GM19452 (cell line): ENCODE data around the gene GGNBP2.

Experiments
- ATAC-seq: cut with Tn5 transposase; IDR thresholded peaks from one replicate; pipeline ENCODE4 v1.9.1; 2021; ENCODE audit not compliant: unreplicated experiment

GGNBP2 gene

DNA sequence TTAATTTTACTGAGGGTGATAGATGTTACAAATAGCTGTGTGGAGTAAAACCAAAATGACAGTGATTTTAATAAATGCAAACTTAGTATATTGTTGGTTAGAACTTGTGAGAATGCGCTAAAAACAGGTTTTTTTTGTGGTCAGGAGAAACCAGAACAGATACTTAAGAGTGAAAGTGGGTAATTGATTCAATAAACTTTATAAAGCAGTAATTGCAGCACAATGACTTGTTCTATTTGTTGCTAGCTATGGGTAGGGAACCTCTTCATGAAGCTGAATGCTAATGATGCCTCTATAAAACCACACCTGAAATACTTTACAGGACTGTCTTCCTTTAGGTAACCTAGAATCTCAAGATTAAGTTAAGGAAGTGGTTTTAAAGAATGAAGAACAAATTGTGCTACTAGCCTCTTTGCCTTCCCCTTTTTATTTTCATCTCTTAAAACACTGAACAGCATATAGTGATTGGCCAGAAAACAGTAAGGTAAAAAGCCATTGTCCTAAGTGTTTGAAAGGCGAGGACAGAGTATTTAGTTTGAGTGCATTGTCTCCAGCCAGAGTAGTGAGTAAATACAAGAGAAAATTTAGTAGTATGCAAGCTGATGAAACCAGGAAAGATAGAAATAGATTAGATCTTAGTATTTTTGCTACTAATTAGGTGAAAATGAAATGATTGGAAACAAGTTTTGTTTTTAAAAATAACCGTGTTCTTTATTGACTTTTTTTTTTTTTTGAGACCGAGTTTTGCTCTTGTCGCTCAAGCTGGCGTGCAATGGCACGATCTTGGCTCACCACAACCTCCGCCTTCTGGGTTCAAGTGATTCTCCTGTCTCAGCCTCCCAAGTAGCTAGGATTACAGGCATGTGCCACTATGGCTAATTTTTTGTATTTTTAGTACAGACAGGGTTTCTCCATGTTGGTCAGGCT, 6.0 kb downstream of the GGNBP2 start:
- no peak for ATAC-seq

DNA sequence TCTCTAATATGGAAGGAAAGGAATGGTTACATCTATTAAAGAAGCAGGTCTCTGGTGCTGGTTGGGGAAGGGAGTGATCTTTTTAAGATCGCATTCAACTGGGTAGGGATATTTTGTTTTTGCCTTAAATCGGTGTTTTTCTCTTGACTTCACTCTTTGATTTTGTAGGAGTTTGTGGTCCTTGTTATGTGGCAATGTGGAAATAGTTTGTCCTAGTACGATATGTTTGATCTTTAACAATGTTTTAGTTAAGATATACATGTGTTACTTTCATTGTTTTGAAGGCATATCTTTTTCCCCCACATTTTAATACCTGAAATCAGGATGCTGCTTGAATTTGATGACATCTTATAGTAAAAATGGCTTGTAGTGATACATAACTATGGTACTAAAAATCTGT, 8.7 kb downstream of the GGNBP2 start:
- ATAC-seq: no peak

DNA sequence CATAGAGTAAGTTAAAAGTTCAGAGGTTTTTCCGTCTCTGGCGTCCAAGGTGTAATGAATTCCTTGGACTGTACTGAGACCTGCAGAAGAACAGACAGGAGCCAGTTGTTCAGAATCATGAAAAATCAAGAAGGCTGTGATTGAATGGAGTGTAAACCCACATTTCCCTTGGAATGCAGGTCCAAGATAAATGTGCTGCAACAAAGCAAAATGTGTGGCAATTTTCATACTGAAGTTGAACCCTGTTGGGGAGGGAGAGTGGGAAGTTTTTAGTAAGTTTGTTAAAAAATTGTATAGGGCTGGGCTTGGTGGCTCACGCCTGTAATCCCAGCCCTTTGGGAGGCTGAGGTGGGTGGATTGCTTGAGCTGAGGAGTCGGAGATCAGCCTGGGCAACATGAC, 21.4 kb downstream of the GGNBP2 start:
- no peak for ATAC-seq

DNA sequence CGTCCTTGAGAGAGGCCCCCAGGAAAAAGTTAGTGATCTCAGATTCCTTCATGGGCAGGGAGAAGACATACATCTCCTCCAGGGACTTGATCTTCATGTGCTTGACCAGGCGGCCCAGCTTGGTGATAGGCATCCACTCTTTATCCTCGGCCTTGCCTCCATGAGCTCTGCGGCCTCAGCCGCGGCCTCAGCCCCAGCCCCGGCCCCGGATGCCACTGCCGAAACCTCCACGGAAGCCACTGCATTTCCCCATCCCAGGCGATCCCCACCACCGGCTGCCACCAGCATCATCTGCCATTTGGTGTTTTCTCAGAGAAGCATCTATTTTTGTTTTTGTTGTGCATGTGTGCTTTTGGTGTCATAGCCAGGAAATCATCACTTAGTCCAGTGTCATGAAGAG, 30.3 kb downstream of the GGNBP2 start:
- ATAC-seq: no peak

DNA sequence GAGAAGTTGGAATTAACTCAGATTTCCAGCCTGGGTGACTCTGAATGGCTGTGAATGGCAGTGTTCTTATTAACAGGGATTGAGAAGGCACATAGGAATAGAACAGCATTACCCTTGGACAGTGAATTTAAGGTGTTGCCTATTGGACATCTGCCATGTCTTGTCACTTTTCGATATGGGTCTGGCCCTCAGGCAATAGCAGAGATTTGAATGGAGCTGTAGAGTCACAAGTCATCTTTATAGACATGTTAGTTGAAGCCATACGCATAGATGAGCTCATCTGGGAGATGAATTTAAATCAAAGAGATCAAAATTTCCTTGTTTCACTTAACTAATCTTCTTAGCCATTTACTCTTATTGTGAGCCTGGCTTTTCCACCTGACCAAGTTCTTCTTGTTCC, 32.1 kb downstream of the GGNBP2 start:
- no peak for ATAC-seq

DNA sequence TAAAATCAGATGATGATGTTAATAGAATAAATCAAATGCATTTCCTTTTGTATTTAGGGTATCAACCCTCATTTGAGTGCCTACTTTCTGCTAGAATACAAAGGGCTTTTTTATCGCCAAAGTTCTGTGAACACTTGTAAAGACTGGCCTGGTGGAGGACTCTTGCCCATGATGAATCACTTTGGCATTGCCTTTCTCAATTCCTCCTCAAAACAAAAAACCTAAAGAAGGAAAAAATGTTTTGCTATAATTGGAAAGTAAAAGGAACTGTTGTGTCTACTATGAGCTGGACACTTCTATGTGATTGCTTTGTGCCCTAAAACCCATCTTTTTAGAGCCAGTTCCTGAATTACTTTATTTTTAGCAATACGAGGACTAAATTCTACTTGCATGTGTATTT, 34.0 kb downstream of the GGNBP2 start:
- ATAC-seq: no peak

DNA sequence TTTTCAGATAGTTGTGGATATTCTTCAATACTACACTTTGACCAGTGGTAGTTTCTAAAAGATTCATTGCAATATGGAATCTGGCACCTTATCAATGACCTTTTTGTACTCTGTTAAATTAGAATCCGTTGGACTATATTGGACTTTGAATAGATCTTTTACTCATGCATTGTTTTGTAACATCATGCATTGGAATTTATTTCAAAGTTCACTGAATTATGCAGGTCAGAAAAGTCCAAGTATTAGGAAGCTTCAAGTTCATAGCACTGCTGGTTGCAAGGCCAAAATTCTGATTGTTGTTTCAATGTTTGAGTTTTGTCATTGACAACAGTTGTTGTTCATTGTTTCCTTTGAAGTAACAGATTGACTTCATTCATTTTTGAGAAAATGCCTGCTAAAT, 39.1 kb downstream of the GGNBP2 start:
- ATAC-seq: no peak

DNA sequence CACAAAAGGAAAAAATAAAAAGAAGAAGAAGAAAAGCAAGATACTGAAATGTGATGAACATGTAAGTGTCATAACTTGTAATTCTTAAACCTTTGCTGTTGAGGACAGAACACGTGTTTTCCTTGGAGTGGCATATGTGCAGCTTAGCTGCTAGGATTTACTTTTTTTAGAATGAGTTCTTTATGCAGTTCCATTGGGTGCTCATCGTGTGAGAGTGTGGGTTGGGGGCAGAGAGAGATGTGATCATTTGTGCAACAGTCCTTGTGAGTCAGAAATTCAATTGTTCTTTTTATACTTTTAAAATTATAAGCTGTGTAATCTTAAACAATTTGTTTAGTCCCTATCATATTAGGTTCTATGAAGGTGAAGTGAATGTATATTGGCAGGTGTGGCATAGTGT, 41.4 kb downstream of the GGNBP2 start:
- ATAC-seq: no peak

DNA sequence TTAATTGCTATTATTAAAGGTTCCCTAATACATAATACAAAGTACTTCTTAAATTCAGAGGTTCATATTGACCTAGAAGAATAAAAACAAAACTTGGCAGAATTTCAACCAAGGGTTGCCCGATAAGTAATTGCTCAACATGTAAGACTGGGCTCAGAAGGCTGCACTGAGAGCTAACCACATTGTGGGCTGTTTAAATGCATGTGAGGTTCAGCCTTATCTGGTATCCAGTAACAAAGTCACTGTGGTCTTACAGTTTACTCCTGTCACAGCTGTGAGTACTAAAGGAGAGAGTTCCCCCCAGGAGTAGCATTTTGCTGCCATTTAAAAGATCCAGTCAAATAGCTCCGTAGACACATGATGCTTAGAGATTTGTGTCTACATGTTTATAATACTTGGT, 45.4 kb downstream of the GGNBP2 start:
- no peak for ATAC-seq

DNA sequence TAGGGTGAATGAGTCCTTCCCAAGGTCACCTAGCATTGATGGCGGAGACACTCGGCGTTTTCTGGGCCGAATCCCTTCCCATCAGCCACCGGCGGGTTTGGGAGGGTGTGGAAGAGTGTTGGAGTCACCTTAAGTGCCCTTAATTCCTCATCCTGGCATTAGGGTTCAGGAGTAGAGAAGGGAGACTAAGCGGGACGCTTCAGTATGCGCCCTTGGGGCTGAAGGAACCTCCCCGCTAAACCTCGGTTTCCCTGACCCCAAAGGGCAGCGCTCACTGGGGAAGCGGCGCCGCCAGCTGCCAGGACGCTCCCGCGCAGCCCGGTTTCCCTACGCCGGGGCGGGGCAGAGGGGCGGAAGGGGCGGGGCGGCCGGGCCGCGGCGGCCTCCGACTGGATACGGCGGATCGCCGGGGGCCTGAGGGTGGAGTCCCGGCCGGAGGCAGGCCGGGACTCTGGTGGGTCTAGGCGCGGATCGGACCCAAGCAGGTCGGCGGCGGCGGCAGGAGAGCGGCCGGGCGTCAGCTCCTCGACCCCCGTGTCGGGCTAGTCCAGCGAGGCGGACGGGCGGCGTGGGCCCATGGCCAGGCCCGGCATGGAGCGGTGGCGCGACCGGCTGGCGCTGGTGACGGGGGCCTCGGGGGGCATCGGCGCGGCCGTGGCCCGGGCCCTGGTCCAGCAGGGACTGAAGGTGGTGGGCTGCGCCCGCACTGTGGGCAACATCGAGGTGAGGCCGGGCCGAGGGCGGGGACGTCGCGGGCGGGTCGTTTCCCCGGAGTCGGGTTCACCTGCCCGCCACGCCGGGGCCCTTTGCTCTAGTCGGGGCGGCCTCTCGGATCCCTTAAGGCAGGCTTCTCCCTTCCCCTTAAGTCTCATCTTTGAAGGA, 47.0 kb downstream of the GGNBP2 start, which contains the start of gene DHRS11:
TSS of gene DHRS11 (plus strand) at position 446 of the 882 bp plus-strand sequence. CDS start at position 577, 131 bp downstream.
- peak; percentile 74 for ATAC-seq

DNA sequence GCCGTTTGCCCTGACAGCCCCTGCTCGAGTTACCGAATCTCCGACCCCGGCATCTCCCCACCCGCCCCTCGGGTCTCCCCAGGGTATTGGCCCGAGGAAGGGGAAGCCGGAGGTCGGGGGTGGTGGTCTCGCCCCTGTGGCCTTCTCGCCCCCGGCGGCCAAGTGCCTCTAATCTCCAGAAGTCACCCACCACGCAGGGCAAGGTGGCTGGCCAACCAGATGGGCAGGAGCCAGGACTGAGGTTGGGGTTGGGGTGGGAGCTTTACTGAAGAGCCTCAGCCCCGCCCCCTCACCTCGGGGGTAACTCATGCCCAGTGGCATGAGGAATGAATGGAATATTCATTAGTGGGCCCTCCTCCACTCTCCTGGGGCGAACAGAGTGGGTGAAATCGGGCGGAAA, 47.6 kb downstream of the GGNBP2 start:
- ATAC-seq: no peak

DNA sequence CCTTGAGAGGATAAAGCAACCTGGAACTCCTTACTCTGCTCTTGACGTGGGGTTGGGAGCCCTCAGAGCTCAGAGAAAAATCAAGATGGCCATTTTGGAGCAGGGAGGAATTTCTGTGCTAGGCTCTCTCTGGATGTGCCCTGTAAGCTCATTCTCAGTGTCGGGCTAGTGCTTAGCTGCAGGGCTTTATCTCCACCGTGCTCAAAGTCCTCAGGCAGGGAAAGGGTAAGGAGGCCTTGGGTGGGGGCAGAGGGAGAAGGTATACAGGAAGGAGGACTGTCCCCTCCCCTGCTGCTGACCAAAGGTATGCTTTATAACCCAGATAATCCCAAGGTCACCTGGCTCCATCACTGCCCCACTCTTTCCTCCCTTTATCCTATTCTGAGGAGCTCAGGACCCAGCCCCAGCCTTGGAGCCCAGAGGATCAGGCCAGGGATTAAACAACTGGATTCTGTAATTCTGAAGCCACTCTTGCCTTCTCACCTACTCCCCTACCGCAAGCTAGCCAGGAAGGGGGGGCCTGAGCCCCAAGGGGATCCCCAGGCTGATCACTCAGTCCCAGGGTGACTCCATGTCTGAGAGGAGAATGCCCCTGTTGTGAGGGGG, 48.1 kb downstream of the GGNBP2 start:
- no peak for ATAC-seq

DNA sequence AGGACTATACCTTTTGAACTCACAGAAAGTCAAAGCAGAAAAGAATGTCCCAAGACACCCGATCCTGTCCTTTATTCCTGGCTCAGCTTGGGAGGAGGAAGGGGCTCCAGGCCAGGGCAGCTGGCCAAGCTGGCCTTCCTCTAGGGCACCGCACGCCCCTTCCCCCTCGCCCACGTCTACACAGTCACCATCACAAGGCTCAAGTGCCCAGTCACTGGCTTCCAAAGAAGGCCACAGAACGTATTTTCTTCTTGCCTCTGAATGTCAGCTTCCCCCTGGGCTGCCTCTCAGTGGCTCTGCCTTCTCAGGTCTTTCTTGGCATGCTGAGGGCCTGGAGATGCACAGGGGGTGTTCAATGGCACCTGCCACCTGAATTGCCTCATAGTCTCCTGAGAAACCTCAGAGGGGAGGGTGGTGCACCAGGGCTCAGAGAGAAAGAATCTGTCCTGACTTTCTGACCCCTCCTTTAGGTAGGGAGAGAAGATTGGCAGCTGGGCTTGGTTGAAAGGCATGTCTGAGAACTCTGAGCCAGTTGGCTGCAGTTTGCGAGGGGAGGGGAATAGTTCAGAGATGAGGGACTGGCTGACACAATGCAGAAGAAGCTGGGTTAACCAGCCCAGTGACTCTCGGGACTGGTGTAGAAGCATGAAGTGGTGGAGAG, 49.1 kb downstream of the GGNBP2 start:
- no peak for ATAC-seq

DNA sequence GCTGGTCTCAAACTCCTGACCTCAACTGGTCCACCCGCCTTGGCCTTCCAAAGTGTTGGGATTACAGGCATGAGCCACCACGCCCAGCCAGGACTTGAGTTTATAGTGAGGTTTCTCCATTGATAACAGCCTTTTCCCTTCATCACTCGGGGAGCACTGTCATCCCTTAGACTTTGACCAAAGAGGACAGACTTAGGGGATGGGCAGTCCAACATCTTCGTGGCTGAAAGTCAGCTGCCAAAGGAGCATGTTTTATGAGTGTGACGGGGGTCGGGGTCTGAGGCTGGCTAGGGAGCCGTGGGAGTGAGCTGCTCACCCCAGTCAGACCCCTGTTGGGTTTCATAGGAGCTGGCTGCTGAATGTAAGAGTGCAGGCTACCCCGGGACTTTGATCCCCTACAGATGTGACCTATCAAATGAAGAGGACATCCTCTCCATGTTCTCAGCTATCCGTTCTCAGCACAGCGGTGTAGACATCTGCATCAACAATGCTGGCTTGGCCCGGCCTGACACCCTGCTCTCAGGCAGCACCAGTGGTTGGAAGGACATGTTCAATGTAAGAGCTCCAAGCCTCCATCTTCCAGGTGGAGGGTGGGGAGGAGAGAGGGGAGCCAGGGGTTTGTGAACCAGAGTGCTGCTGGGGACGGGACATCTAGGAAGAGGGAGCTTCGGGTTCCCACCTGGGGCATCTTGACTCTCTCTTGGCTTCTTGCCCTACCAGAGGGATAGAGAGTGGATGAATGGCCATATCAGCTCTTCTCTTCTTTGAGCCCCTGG, 50.1 kb downstream of the GGNBP2 start:
- no peak for ATAC-seq

DNA sequence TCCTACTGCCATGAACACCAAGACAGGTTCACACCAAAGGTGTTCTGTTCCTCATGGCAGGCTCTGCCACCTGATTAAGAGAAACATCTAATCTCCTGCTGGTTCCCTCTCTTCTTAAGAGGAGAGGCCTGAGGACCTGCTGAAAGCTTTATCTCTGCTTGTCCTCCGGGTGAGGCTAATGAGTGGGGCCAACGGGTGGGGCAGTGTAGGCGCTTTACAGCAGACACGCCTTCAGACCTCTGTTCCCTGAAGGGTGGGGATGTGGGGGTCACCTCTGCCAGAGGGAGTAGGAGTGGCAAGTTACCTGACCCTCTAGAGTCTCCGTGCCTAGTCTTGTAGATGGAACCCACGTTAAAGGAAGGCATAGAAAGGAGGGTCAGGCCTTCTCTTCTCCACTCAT, 52.5 kb downstream of the GGNBP2 start:
- no peak for ATAC-seq

DNA sequence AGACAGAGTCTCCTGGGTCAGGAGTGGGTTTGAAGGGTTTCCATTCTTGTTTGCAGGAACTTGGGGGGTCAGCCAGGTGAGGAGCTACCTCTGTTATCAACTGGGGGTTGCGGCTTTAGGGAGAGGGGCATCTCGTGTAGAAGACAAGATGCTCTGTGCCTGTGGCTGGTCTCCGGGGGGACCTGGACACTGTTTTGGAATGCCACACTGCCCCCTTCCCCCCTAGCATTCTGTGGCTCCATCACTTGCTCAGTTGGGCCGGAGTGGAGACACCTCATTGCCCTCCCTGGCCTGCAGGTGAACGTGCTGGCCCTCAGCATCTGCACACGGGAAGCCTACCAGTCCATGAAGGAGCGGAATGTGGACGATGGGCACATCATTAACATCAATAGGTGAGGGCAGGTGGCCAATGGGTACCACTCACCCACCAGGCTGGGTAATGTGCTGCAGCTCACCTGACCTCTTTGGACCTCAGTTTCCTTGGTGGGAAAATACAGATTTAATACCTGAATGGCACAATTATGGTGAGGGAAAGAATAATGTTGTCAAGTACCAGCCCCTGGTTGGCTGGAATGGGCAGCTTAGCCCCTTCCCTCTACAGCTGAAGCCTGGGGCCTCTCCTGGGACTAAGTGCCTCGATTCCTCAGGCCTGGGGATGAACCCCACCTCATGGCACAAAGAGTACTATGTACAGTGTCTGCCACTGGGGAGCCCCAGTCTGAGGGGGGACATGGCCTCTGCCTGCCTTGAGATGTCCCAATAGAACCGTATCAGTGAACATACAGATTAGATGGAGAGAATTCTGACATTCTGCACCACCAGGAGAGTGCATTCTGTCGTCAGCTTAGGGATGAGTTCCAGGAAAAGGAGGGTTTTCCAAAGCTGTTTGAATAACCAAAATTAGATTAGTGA, 53.4 kb downstream of the GGNBP2 start:
- ATAC-seq: no peak

DNA sequence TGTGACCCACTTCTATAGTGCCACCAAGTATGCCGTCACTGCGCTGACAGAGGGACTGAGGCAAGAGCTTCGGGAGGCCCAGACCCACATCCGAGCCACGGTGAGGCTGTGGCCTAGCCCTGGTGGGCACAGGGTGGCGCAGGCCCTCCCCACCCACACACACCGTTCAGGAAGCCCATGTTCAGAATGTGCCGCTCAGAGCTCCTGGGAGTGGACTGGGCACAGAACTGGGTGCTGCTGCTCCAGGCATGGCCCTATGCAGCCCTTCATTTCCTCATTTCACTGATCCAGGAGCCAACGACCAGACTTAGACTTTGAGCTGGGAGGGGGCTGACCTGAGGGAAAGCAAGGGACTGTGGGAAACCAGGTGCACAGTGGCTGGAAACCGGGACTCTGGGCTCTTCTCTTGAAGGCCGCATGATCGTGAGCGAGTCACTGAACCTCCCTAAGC, 54.3 kb downstream of the GGNBP2 start:
- no peak for ATAC-seq

DNA sequence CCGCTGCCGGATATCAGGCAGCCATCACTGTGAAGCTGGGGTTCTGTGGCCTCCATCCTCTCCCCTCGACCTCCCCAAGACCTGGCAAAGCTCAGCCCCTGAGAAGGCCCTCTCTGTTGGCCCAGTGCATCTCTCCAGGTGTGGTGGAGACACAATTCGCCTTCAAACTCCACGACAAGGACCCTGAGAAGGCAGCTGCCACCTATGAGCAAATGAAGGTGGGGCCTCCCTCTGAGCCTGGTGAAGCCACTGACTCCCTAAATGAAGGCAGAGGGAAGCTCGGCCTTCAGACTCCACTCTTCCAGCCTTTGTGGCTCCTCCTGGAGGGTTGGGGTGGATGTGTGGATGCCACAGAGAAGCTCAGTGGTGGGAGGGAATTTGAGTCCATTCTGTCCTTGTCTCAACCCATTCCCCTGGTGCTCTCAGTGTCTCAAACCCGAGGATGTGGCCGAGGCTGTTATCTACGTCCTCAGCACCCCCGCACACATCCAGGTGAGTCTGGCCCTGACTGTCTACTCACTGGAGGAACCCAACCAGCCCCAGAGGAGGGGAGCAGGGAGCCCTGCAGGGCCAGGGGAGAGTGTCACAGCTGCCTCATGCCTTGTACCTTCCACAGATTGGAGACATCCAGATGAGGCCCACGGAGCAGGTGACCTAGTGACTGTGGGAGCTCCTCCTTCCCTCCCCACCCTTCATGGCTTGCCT, 55.0 kb downstream of the GGNBP2 start:
- no peak for ATAC-seq
